ENCODE data around the gene C2orf72. TPM values are rescaled to one million over a fixed set of nuclear protein-coding genes. Genes with fewer than 3 reads are reported as not detected.
A peak's percentile ranks its signal among the peaks of the same experiment; 100 is the strongest.

C2orf72 gene
- total and polyA plus RNA-seq, 2 of the 13 experiments (the other 11 are each of a cell fraction or from before 2014, with no cell fraction given), result 147 to 203 TPM

GRCh38 chr2:231047274-231047922 lies 10.1 kb downstream of the C2orf72 start (continued):
- no peak; the same call in none of the 2 replicates for TF ChIP-seq NR2F6 (IDR thresholded peaks at IDR 0.05)
- TF ChIP-seq NR2F6 (CRISPR knock-in tag; IDR thresholded peaks at IDR 0.05), result no peak
- TF ChIP-seq AFF4 (CRISPR knock-in tag; IDR thresholded peaks at IDR 0.05), result 0 out of 2 replicates have a peak, but pooled peaks have one; percentile 18
- TF ChIP-seq TBX3 (IDR thresholded peaks at IDR 0.05; ENCODE audit: borderline replicate concordance), result no peak
- 0 out of 2 replicates have a peak, but pooled peaks have one; percentile 6 for TF ChIP-seq RERE (CRISPR knock-in tag; IDR thresholded peaks at IDR 0.05; ENCODE audit: low read depth)
- no peak for TF ChIP-seq AGO2 (optimal IDR thresholded peaks at IDR 0.05; ENCODE audit: low read depth, low read length)
- TF ChIP-seq ZBTB40 (IDR thresholded peaks at IDR 0.05), result no peak
- TF ChIP-seq ZBTB40 (CRISPR knock-in tag; IDR thresholded peaks at IDR 0.05), result no peak

Measured in HepG2 (cell line).